Frontal cortex (tissue), 4 donors: Measurements from ENCODE around the gene GUK1. TPM values are rescaled to one million over a fixed set of nuclear protein-coding genes. Genes with fewer than 3 reads are reported as not detected.
"Not testable (repeated sequence)": the region's sequence is repeated elsewhere in the genome, so short reads cannot be mapped to it uniquely, and the experiment has no call there.

Experiments used
- DNase-seq, 2 donors: peaks; one replicate each; pipeline ENCODE4 v3.0.0; 2012; ENCODE audit warnings: low spot score in 2 of 2
- FAIRE-seq: peaks from 2 replicates; lab custom pipeline; 2012; peaks lifted over from hg19 to GRCh38; lab: Jason Lieb, UNC
- total RNA-seq: library from RNA; depleted of rRNA; stranded (reverse); fragments of >200 nt; gene quantifications from one replicate; pipeline ENCODE4 v1.2.3, GENCODE V29; 2014
- donor health status: control.
- donor health status: control.
- donor health status: control.

Gene GUK1
- total RNA-seq, 1 donor from 2014 or later = 130 TPM

DNA sequence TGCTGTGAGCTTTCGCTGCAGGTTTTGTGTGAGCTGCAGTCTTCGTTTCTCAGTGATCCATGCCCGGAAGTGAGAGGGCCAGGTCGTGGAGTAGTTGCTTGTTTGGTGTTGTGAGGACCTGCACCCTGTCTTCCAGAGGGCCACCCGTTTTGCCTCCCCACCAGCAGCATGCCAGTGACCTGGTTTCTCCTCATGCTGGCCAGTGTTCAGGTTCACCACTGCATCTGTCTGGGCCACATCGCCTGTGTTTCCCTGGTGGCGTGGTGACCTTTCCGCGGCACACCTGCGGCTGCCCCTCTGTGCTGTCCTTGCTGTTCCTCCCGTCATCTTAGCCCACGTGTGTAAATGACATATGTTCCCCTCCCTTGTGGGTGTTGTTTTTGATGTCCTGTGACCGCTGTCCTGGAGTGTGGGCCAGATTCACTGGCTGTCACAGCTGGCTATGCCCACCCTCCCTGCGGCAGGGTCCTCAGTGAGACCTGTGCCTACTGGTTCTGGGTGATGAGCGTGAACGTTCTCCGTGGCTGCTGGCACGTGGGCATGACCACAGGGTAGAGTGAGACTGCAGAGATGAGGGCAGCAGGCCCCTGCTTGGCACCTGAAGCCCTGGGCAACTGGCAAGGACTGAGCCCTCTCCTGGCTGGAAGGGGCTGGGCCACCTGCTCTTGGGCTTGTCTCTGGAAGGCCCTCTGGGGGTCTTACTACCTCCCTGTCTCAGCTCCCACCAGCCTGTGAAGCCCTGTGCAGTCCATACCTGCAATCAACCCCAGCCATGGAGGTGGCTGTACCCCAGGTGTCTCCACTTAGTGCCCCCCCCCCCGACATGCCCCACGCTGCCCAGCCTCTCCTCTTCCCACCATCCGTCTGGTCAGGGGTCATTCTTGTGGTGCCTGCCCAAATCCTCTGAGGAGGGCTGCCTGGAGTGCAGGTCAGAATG is 32.8 kb downstream of the GUK1 start:
- FAIRE-seq (no peak), DNase-seq (no peak)

DNA sequence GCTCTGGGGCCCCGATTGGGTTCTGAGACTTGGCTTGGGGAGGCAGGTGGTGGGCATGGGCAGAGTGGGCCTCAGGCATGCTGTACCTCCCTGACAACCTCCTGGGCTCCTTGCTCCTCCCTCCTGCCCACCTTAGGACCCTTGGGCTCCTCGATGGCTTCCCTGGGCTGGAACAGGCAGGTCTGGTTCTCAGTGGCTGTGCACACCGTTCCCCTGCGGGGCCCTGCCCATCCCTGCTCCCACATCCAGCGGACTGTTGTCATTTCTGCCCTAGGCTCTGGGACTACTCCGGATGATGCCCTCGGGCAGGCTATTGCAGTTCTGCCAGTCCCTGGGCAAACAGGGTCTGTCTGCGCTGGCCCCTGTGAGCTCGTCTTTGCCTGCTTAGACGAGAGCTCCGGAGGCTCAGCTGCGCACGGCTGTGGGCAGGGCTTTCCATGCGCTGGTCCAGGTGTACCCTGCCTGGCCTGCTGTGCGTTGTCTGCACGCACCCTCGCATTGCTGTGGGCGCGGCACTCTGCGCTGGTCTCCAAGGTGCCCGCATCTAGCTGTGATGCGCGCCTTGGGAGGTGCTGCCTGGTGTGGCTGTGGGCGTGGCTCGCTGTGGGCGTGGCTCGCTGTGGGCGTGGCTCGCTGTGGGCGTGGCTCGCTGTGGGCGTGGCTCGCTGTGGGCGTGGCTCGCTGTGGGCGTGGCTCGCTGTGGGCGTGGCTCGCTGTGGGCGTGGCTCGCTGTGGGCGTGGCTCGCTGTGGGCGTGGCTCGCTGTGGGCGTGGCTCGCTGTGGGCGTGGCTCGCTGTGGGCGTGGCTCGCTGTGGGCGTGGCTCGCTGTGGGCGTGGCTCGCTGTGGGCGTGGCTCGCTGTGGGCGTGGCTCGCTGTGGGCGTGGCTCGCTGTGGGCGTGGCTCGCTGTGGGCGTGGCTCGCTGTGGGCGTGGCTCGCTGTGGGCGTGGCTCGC is 33.7 kb downstream of the GUK1 start:
- not testable (repeated sequence) for FAIRE-seq, DNase-seq

- no peak for FAIRE-seq
- no peak for DNase-seq
Observed at GRCh38 chr1:228174482-228175315, 34.6 kb downstream of the GUK1 start.

DNA sequence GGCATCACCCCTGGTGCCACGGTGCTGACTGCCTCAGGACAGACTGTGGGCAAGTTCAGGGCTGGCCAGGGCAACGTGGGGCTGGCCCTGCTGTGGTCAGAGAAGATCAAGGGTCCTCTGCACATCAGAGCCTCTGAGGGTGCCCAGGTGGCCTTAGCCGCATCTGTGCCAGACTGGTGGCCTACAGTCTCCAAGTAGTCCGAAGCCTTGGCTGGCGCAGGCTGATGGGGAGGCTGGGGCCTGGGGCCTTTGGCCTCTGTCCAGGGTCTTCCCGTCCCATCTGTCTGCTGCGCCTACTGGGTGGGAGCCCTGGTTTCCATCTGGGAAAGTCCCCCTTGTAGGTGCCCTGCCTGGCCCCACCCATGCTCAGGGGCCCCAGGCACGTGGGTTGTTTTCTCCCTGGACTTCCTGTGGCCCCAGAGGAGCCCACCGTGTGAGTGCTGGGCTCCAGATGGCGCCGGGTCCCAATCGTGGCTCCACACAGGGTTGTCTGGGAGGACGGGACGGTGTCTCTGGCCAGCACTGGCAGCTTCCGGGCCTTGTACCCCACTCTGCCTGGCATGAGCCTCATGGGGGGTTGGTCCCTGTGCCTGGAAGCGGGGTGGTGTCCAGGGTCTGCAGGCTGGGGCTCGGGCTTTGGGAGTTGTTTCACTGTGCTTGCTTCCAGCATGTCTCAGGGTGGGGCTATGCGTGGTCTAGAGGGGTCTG is 35.4 kb downstream of the GUK1 start:
- DNase-seq = no peak
- FAIRE-seq = no peak

- DNase-seq = no peak
- no peak for FAIRE-seq
Observed at GRCh38 chr1:228176024-228176395, 35.9 kb downstream of the GUK1 start.

DNA sequence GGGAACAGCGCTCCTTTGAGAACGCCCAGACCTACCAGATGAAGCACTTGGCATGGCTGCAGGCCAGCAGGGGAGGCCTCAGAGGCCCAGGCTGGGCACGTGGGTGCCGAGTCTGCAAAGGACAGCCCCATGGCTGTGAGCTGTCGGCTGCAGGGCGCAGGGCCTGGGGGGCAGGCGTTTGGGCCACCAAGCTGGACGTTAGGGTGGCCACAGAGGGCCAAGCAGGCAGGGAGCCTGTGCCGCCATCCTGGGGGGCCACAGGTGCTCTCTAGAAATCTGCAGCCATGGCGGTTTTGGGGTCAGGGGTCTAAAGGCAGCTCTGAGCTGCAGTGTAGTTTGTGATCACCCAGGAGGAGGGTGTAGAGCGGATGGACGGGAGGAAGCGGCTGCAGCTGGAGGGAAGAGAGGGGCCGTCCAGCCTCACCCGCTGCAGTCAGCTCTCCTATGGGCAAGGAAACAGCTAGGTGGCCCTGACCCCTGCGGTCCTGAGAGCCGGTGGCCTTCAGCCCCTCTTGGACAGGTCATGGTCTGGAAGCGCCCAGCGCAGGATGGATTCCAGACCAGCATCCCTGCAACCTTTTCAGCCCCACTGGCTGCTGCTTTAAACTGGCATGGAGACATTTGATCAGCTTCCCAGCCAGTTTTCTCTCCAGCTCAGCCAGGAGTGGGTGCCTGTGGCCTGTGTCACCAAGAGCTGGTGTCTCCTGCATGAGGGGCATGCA is 36.5 kb downstream of the GUK1 start:
- FAIRE-seq = no peak
- no peak for DNase-seq

- DNase-seq = no peak
- no peak for FAIRE-seq
Observed at GRCh38 chr1:228177183-228177475, 37.0 kb downstream of the GUK1 start.

- DNase-seq (no peak), FAIRE-seq (no peak)
Observed at GRCh38 chr1:228177721-228178710, 37.9 kb downstream of the GUK1 start.

DNA sequence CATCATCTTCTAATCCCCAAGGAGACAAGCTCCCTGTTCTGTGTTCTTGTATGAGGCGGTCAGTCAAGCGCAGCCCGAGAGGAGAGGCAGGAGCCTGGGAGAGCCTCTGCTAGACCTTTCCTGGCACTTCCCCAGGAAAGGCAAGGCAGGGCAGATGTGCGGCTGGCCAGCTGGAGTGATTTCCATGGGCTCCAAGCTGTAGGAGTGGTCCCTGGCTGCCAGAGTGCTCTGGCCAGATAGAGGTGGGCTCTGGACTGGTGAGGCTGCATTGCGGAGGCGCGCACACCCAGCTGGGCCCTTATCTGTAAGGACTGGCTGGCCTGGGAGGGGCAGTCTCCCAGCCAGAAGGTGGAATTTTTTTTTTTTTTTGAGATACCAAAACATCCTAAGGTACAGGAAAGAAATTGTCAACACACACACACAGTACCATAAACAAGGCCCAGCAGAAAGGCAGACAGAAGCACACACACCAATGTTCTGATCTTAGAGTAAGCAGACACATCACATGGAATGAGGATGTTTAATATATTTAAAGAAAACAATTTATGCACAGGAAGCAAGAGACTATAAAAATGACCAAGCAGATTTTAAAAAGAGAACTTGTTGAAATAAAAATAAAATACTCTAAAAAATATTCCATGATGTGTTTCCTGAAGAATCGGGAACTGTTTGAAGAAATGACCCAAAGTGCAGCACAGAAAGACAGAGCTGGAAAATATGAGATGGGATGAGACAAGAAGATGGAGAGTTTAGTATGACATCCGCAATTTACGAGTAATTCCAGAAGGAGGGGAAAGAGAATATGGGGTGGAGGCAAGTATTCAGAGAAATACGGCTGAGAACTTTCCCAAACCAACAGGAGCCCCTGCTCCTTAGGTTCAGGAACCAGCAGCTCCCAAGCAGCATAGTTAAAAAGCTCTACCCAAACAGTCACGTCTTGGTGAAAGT is 38.9 kb downstream of the GUK1 start:
- DNase-seq (no peak), FAIRE-seq (no peak)

GRCh38 chr1:228180271-228180958 is 40.3 kb downstream of the GUK1 start:
- no peak for FAIRE-seq

GRCh38 chr1:228180959-228181644 is 41.0 kb downstream of the GUK1 start:
- DNase-seq = no peak
- no peak for FAIRE-seq

More at GRCh38 chr1:228180271-228180958, 40.3 kb downstream of the GUK1 start:
- no peak for DNase-seq

- no peak for DNase-seq
- FAIRE-seq = no peak
Observed at GRCh38 chr1:228181645-228182034, 41.6 kb downstream of the GUK1 start.

- DNase-seq = no peak
- no peak for FAIRE-seq
Observed at GRCh38 chr1:228182296-228183030, 42.4 kb downstream of the GUK1 start.

DNA sequence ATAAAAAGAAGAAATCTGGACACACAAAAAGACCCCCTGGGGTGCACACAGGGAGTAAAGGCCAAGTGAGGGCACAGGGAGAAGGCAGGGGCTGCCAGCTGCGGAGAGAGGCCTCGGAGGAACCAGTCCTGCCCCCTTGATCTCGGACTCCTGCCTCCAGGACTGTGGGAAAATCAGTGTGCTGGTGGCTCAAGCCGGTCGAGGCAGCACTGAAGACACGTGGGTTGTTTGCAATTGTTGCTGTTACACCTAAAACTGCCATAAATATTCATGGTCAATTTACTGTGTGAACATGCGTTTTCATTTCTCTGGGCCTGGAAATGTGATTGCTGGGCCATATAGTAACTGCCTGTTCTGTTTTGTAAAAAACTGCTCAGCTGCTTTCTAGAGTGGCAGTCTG is 44.1 kb downstream of the GUK1 start:
- DNase-seq (no peak), FAIRE-seq (no peak)

DNA sequence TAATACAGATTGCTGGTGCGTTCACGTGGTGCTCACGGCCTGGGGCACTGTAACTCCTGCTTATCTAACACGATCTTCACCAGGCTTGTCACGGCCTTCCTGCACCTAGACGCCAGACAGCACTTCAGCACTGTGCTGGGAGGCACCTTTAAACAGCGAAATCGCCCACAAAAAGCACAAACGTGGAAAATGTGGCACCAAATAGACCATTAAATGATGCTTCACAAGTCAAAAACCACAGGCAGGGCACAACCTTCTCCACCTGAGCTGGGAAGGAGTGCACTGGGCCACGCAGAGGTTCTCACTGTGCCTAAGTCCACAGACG is 45.5 kb downstream of the GUK1 start:
- no peak for FAIRE-seq
- no peak for DNase-seq
